Esophagus squamous epithelium (tissue), 4 donors: ENCODE measurements around the gene APOC1.

Experiments
- CTCF ChIP-seq, 6 experiments: fragments of 450-650 bp in 4 of 6; fragments of 200-600 bp in 2 of 6; sonication (generic) in 2 of 6; IDR thresholded peaks; one replicate each; pipeline ENCODE4 v1.5.1; 2016 to 2019; ENCODE audit warnings: antibody characterized with exemption in 6 of 6, mild to moderate bottlenecking in 4 of 6, moderate library complexity in 4 of 6
- POLR2A ChIP-seq, 4 donors: fragments of 450-650 bp; IDR thresholded peaks; one replicate each; pipeline ENCODE4 v1.6.1; 2017; ENCODE audit warnings: antibody characterized with exemption in 4 of 4, mild to moderate bottlenecking in 4 of 4, moderate library complexity in 3 of 4

DNA sequence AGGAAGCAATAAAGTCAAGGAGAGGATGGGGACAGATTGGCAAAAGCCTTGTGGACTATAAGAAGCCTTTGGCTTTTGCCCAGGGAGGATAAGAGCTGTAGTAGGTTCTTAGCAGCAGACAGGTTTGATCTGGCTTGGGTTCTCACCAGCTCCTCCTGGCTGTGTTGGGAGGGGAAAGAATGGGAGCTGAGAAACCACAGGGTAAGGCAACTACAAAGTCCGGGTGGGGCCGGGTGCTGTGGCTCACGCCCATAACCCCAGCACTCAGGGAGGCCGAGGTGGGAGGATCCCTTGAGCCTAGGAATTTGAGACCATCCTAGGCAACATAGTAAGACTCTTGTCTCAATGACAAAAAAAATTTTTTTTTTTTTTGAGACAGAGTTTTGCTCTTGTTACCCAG is 47.7 kb upstream of the APOC1 start:
- TF ChIP-seq CTCF (IDR thresholded peaks at IDR 0.05), result no peak
- no peak for TF ChIP-seq POLR2A (IDR thresholded peaks at IDR 0.05)
